Astrocyte (in vitro differentiated cells and primary cell): ENCODE measurements around the gene C2CD4C. TPM values are rescaled to one million over a fixed set of nuclear protein-coding genes. Genes with fewer than 3 reads are reported as not detected.

Experiments
- DNase-seq: peaks from one replicate; pipeline ENCODE4 v3.0.0-alpha.2; 2010; ENCODE audit warnings: low read depth
- FAIRE-seq: peaks from 2 replicates; lab custom pipeline; 2011; peaks lifted over from hg19 to GRCh38; lab: Jason Lieb, UNC
- H2AFZ ChIP-seq: 2 replicates; pipeline ENCODE4 v1.6.0; 2012; ENCODE audit warnings: low read depth, low read length, inconsistent platforms
- H3K27ac ChIP-seq: 2 replicates; pipeline ENCODE4 v1.5.1; 2011; ENCODE audit warnings: low read depth, low read length, inconsistent platforms
- H3K27me3 ChIP-seq: 2 replicates; pipeline ENCODE4 v1.6.0; 2011; ENCODE audit warnings: low read length, inconsistent platforms; ENCODE audit not compliant: insufficient read depth
- H3K36me3 ChIP-seq: 2 replicates; pipeline ENCODE4 v1.5.1; 2011; ENCODE audit warnings: low read length, inconsistent platforms; ENCODE audit not compliant: insufficient read depth
- H3K4me1 ChIP-seq: 2 replicates; pipeline ENCODE4 v1.5.1; 2011; ENCODE audit warnings: low read length, inconsistent platforms; ENCODE audit not compliant: insufficient read depth
- H3K4me2 ChIP-seq: 2 replicates; pipeline ENCODE4 v1.6.0; 2012; ENCODE audit warnings: low read length, inconsistent platforms
- H3K4me3 ChIP-seq: 2 replicates; pipeline ENCODE4 v1.5.1; 2011; ENCODE audit warnings: low read depth, mild to moderate bottlenecking, low read length, inconsistent platforms; ENCODE audit not compliant: insufficient read depth
- H3K79me2 ChIP-seq: 2 replicates; pipeline ENCODE4 v1.6.0; 2012; ENCODE audit warnings: mild to moderate bottlenecking, low read length, inconsistent platforms; ENCODE audit not compliant: insufficient read depth
- H3K9ac ChIP-seq: 2 replicates; pipeline ENCODE4 v1.6.0; 2012; ENCODE audit warnings: mild to moderate bottlenecking, low read length, inconsistent platforms
- H3K9me3 ChIP-seq: 2 replicates; pipeline ENCODE4 v1.5.1; 2012; ENCODE audit warnings: low read depth, mild to moderate bottlenecking, low read length, inconsistent platforms; ENCODE audit not compliant: insufficient read depth
- H4K20me1 ChIP-seq: 2 replicates; pipeline ENCODE4 v1.6.0; 2012; ENCODE audit warnings: low read length, inconsistent platforms; ENCODE audit not compliant: insufficient read depth
- H3K27ac Mint-ChIP-seq: one replicate; pipeline ENCODE4 v1.8.0; 2021; ENCODE audit warnings: mild to moderate bottlenecking, mixed read lengths; ENCODE audit not compliant: unreplicated experiment
- H3K27me3 Mint-ChIP-seq: one replicate; pipeline ENCODE4 v1.8.0; 2021; ENCODE audit warnings: low read depth, mixed read lengths; ENCODE audit not compliant: unreplicated experiment
- H3K36me3 Mint-ChIP-seq: one replicate; pipeline ENCODE4 v1.8.0; 2021; ENCODE audit warnings: low read depth, mixed read lengths; ENCODE audit not compliant: unreplicated experiment
- H3K4me1 Mint-ChIP-seq: one replicate; pipeline ENCODE4 v1.8.0; 2021; ENCODE audit warnings: low read depth, mixed read lengths; ENCODE audit not compliant: unreplicated experiment
- H3K4me3 Mint-ChIP-seq: one replicate; pipeline ENCODE4 v1.8.0; 2021; ENCODE audit warnings: mild to moderate bottlenecking, moderate library complexity, mixed read lengths; ENCODE audit not compliant: unreplicated experiment
- H3K9me3 Mint-ChIP-seq: one replicate; pipeline ENCODE4 v1.8.0; 2021; ENCODE audit warnings: mild to moderate bottlenecking, mixed read lengths; ENCODE audit not compliant: unreplicated experiment
- CTCF ChIP-seq: IDR thresholded peaks from 2 replicates; pipeline ENCODE4 v1.5.1; 2011; ENCODE audit warnings: low read depth, mild to moderate bottlenecking, inconsistent platforms, low read length, moderate library complexity; ENCODE audit not compliant: insufficient read depth
- EZH2 ChIP-seq: IDR thresholded peaks from 2 replicates; pipeline ENCODE4 v1.6.1; 2012; ENCODE audit warnings: mild to moderate bottlenecking, low read length, inconsistent platforms; ENCODE audit not compliant: insufficient read depth
- total RNA-seq: library from RNA; stranded (reverse); gene quantifications from 2 replicates; pipeline ENCODE4 v1.2.1, GENCODE V29; 2021

The C2CD4C gene
- total RNA-seq, 1 donor from 2014 or later = 3.4 TPM

DNA sequence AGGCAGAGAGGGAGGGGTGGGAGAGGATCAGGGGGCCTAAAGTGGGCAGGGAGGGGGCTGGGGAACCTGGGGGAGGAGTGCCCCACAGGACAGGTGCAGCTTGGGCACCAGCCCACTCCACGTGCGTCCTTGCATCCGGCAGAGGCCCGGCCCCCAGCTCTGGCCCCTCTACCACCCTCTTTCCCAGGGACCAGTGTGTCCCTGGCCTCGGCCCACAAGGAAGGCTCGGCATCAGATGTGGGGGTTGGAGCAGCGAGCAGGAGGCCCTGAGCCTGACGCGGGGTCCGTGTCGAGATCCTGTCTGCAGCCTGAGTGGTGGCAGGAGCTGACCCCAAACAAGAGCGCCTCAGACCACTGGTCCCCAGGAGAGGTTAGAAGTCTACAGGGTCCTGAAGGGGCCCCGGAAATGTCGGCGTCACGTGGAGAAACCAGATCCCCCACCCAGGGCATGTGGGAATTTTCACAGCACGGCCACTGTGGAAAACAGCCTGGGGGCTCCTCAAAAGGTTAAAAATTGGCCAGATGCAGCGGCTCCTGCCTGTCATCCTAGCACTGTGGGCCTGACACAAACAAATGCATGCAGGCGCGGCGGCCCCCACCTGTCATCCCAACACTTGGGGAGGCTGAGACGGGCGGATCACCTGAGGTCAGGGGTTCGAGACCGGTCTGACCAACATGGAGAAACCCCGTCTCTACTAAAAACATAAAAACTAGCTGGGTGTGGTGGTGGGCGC is 30.4 kb upstream of the C2CD4C start:
- peaks cover 20% of the 10 kb centered on the region for H3K36me3 Mint-ChIP-seq
- TF ChIP-seq CTCF (no peak), EZH2 (no peak)
- H3K9me3 Mint-ChIP-seq = no peaks in the 10 kb centered on the region
- H3K27ac Mint-ChIP-seq = no peak overlapping the region
- no peaks in the 10 kb centered on the region for H3K27me3 Mint-ChIP-seq
- Histone ChIP-seq H3K4me1 (no peaks in the 10 kb centered on the region), H3K9me3 (peaks cover 4% of the 10 kb centered on the region), H3K4me3 (no peak overlapping the region), H3K27me3 (no peaks in the 10 kb centered on the region), H3K4me2 (no peak overlapping the region), H3K27ac (no peak overlapping the region), H4K20me1 (no peaks in the 10 kb centered on the region), H2AFZ (no peak overlapping the region), H3K36me3 (no peaks in the 10 kb centered on the region), H3K79me2 (no peaks in the 10 kb centered on the region), H3K9ac (no peak overlapping the region)
- no peaks in the 10 kb centered on the region for H3K4me1 Mint-ChIP-seq
- DNase-seq (no peak), FAIRE-seq (no peak)
- H3K4me3 Mint-ChIP-seq = no peak overlapping the region

- Histone ChIP-seq H3K4me2 (no peak overlapping the region), H4K20me1 (no peaks in the 10 kb centered on the region), H3K27ac (no peak overlapping the region), H3K4me1 (no peaks in the 10 kb centered on the region), H2AFZ (no peak overlapping the region), H3K27me3 (no peaks in the 10 kb centered on the region), H3K9me3 (peaks cover 7% of the 10 kb centered on the region), H3K79me2 (no peaks in the 10 kb centered on the region), H3K36me3 (no peaks in the 10 kb centered on the region), H3K9ac (no peak overlapping the region), H3K4me3 (no peak overlapping the region)
- DNase-seq (no peak), FAIRE-seq (no peak)
- Mint-ChIP-seq H3K4me1 (no peaks in the 10 kb centered on the region), H3K4me3 (no peak overlapping the region), H3K36me3 (peaks cover 20% of the 10 kb centered on the region), H3K27me3 (no peaks in the 10 kb centered on the region), H3K27ac (no peak overlapping the region), H3K9me3 (no peaks in the 10 kb centered on the region)
- no peak for TF ChIP-seq EZH2
- TF ChIP-seq CTCF = no peak
Observed at GRCh38 chr19:438416-438958, 29.5 kb upstream of the C2CD4C start.

GRCh38 chr19:437041-437440 is 28.1 kb upstream of the C2CD4C start:
- Histone ChIP-seq H3K36me3 (no peaks in the 10 kb centered on the region), H3K9me3 (peaks cover 7% of the 10 kb centered on the region), H3K27ac (no peak overlapping the region), H3K9ac (no peak overlapping the region), H3K4me2 (no peak overlapping the region), H3K27me3 (no peaks in the 10 kb centered on the region), H3K4me1 (no peaks in the 10 kb centered on the region), H3K79me2 (no peaks in the 10 kb centered on the region), H2AFZ (no peak overlapping the region), H3K4me3 (no peak overlapping the region), H4K20me1 (no peaks in the 10 kb centered on the region)
- Mint-ChIP-seq H3K4me3 (no peak overlapping the region), H3K4me1 (no peaks in the 10 kb centered on the region), H3K27ac (no peak overlapping the region), H3K36me3 (peaks cover 19% of the 10 kb centered on the region), H3K27me3 (no peaks in the 10 kb centered on the region), H3K9me3 (no peaks in the 10 kb centered on the region)
- TF ChIP-seq CTCF (no peak), EZH2 (no peak)
- FAIRE-seq (no peak), DNase-seq (no peak)
